Stomach (tissue), 9 donors: ENCODE measurements around the gene DAZAP2. TPM values are rescaled to one million over a fixed set of nuclear protein-coding genes. Genes with fewer than 3 reads are reported as not detected.

Experiments
- DNase-seq, 2 donors: peaks; one replicate each; pipeline versions ENCODE4 v3.0.0 to v3.0.0-alpha.2; 2013 to 2019
- H3K27ac ChIP-seq, 5 donors: fragments of 200-600 bp in 4 of 5; sonication (generic) in 4 of 5; one replicate each; pipeline ENCODE4 v1.5.1; 2013 to 2019; ENCODE audit warnings: mild to moderate bottlenecking in 1 of 5, moderate library complexity in 1 of 5
- H3K27me3 ChIP-seq, 3 donors: fragments of 200-600 bp; sonication (generic); one replicate each; pipeline ENCODE4 v1.5.1; 2017 to 2019; ENCODE audit warnings: mixed run types in 1 of 3
- H3K36me3 ChIP-seq, 4 donors: fragments of 200-600 bp; sonication (generic); 1 replicate in 3 of 4; 2 replicates in 1 of 4; pipeline ENCODE4 v1.5.1; 2016 to 2019
- H3K4me1 ChIP-seq, 4 donors: fragments of 200-600 bp; sonication (generic); one replicate each; pipeline ENCODE4 v1.5.1; 2016 to 2019
- H3K4me3 ChIP-seq, 4 donors: fragments of 200-600 bp; sonication (generic) in 3 of 4; one replicate each; pipeline ENCODE4 v1.5.1; 2016 to 2019; ENCODE audit warnings: mild to moderate bottlenecking in 1 of 4
- H3K9me3 ChIP-seq, 4 donors: fragments of 200-600 bp; sonication (generic); one replicate each; pipeline ENCODE4 v1.5.1; 2016 to 2019
- EP300 ChIP-seq: sonication (generic); formaldehyde crosslinking; IDR thresholded peaks from one replicate; pipeline ENCODE4 v1.6.1; 2017; ENCODE audit warnings: antibody characterized with exemption
- POLR2A ChIP-seq, 4 donors: fragments of 450-650 bp; IDR thresholded peaks; one replicate each; pipeline ENCODE4 v1.6.1; 2016; ENCODE audit warnings: antibody characterized with exemption in 4 of 4, control low read depth in 2 of 4, mild to moderate bottlenecking in 1 of 4, moderate library complexity in 1 of 4
- POLR2AphosphoS5 ChIP-seq, 3 donors: sonication (generic); formaldehyde crosslinking; IDR thresholded peaks; one replicate each; pipeline ENCODE4 v1.6.1; 2016; ENCODE audit warnings: antibody characterized with exemption in 3 of 3
- WGBS, 5 donors: extraction: QIAGEN DNeasy Blood & Tissue Kit in 3 of 5; methylation state at CpG; one replicate each; pipeline versions ENCODE4 v1.1.5 to v1.1.7; 2013 to 2018; 5-methylcytosine and 5-hydroxymethylcytosine counted together
- intact Hi-C: fragments of 100-400 bp; cut with DNase I; formaldehyde crosslinking; loops from one replicate; pipeline ENCODE4 v1.15.1; 2023; ENCODE audit warnings: low total_unique reads
- polyA plus RNA-seq, 3 donors: library from polyadenylated mRNA; stranded (reverse); fragments of 200-250 nt; gene quantifications; one replicate each; pipeline ENCODE4 v1.2.3, GENCODE V29; 2013
- total RNA-seq, 5 donors: library from RNA; depleted of rRNA; stranded (reverse); fragments of >200 nt; gene quantifications; one replicate each; pipeline versions ENCODE4 v1.1.0 to v1.2.3, GENCODE V29; 2014 to 2016
- TF ChIP-seq, protein P1 (sequence below), 7 experiments: fragments of 450-650 bp in 4 of 7; fragments of 200-600 bp in 3 of 7; sonication (generic) in 3 of 7; IDR thresholded peaks; one replicate each; pipeline ENCODE4 v1.5.1; 2016 to 2019; ENCODE audit warnings: antibody characterized with exemption in 7 of 7, control low read depth in 2 of 7, mild to moderate bottlenecking in 1 of 7
- donor health status: healthy with polysubstance abuse.
- donor health status: Bipolar disorder and iron deficiency.
- donor health status: healthy.

The DAZAP2 gene
- total and polyA plus RNA-seq, 8 donors: 37.4 to 547 (median 144) TPM

DNA sequence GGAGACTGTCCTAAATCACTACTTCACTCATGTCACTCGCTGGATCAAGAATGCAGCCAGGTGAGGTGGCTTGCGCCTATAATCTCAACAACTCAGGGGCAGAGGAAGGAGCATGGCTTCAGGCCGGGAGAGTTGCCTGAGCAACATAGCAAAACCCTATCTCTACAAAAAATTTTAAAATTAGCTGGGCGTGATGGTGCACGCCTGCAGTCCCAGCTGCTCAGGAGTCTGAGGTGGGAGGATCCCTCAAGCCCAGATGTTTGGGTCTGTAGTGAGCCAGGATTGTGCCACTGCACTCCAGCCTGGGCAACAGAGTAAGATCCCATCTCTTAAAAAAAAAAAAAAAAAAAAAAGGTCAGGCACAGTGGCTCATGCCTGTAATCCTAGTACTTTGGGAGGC lies 25.7 kb downstream of the DAZAP2 start:
- no peak for TF ChIP-seq POLR2A (IDR thresholded peaks at IDR 0.05)
- TF ChIP-seq, protein P1, sequence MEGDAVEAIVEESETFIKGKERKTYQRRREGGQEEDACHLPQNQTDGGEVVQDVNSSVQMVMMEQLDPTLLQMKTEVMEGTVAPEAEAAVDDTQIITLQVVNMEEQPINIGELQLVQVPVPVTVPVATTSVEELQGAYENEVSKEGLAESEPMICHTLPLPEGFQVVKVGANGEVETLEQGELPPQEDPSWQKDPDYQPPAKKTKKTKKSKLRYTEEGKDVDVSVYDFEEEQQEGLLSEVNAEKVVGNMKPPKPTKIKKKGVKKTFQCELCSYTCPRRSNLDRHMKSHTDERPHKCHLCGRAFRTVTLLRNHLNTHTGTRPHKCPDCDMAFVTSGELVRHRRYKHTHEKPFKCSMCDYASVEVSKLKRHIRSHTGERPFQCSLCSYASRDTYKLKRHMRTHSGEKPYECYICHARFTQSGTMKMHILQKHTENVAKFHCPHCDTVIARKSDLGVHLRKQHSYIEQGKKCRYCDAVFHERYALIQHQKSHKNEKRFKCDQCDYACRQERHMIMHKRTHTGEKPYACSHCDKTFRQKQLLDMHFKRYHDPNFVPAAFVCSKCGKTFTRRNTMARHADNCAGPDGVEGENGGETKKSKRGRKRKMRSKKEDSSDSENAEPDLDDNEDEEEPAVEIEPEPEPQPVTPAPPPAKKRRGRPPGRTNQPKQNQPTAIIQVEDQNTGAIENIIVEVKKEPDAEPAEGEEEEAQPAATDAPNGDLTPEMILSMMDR (IDR thresholded peaks at IDR 0.05): no peak
- no peak for TF ChIP-seq POLR2AphosphoS5 (IDR thresholded peaks at IDR 0.05)
- no peak for TF ChIP-seq EP300
- Histone ChIP-seq H3K4me1 (peaks cover 0 to 34% (median 18%) of the 10 kb centered on the region in 4 donors), H3K36me3 (no peaks in the 10 kb centered on the region), H3K4me3 (no peak overlapping the region), H3K27me3 (no peaks in the 10 kb centered on the region), H3K27ac (no peak overlapping the region), H3K9me3 (no peaks in the 10 kb centered on the region)
- intact Hi-C loops: no loop called here
- DNase-seq: no peak
- 92 to 99% (median 94%) methylated on average over 5 of the region's 5 CpGs for WGBS, 5 donors

DNA sequence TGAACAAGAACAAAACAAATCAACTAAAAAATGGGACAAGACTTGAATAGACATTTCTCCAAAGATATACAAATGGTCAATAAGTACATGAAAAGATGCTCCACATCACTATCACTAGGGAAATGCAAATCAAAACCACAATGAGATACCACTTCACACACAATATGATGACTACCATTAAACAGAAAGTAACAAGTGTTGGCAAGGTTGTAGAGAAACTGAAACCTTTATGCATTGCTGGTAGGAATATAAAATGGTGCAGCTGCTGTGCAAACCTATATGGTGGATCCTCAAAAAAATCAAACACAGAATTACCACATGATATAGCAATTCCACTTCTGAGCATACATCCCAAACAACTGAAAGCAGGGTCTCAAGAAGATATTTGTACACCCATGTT lies 26.4 kb downstream of the DAZAP2 start:
- no peak for DNase-seq
- Histone ChIP-seq H3K36me3 (no peaks in the 10 kb centered on the region), H3K4me3 (no peak overlapping the region), H3K4me1 (peaks cover 0 to 38% (median 23%) of the 10 kb centered on the region in 4 donors), H3K27ac (no peak overlapping the region), H3K9me3 (no peaks in the 10 kb centered on the region), H3K27me3 (no peaks in the 10 kb centered on the region)
- TF ChIP-seq, protein P1 (IDR thresholded peaks at IDR 0.05): no peak
- TF ChIP-seq POLR2AphosphoS5 (IDR thresholded peaks at IDR 0.05) (no peak), EP300 (no peak)
- intact Hi-C loops: no loop called here

DNA sequence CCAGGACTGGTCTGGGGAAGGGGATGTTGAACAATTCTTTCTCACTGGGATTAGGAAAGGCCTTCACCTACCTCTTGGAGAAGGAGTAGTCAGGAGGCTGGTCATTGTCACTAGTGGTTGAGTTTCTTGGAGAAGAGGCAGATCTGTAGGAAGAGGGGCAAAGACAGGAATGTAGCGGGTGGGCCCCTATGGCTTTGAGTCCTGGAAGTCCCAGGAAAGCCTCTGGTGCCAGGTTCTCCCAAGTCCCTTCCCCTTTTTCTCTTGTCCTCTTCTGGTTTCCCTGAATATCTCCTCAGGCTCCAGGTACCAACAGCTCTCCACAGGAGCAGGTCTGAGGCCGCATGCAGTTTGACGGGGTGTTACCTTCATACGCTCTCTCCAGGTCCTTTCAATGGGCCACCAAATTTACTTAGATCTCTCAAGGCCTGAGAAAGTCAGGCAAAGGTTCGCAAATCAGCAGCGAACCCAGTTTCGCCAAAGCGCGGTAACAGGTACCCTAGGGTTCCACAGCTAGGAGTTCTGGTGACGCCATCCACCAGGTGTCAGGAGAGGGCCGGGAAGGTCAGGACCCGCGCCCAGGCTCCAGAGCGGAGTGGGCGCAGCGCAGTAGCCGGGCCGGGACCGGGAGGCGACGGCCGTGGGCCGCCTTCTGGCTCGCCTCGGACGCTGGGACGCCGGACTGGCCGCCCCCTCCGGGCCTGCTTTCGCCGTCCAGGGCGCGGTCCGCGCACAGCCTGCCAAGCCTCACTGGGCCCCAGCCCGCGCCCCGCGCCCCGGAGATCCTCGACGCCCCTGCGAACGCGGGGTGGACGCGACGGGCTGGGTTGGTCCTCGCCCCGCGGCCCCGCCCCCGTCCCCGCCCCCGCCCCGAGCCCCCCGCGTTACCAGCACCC lies 30.8 kb downstream of the DAZAP2 start:
- no peak for TF ChIP-seq EP300
- TF ChIP-seq POLR2AphosphoS5 (IDR thresholded peaks at IDR 0.05): peak in 1 of 3 donors; percentile 5
- TF ChIP-seq POLR2A (IDR thresholded peaks at IDR 0.05): no peak
- TF ChIP-seq, protein P1 (IDR thresholded peaks at IDR 0.05): peak in 4 of 7 experiments; percentile 15 to 49 (median 18)
- intact Hi-C loops: no loop called here
- 5 to 20% (median 9%) methylated on average over 27 to 59 of the region's 59 CpGs for WGBS, 5 donors
- peak overlapping the region; percentile 70 to 82 (median 78) for H3K4me3 ChIP-seq
- H3K27me3 ChIP-seq: peaks cover 0 to 5% (median 0%) of the 10 kb centered on the region in 3 donors
- H3K9me3 ChIP-seq: no peaks in the 10 kb centered on the region
- peaks cover 7 to 45% (median 21%) of the 10 kb centered on the region in 4 donors for H3K4me1 ChIP-seq
- DNase-seq: peak; percentile 69 to 84
- no peaks in the 10 kb centered on the region for H3K36me3 ChIP-seq
- H3K27ac ChIP-seq: peak overlapping the region; percentile 87 to 94 (median 89)

DNA sequence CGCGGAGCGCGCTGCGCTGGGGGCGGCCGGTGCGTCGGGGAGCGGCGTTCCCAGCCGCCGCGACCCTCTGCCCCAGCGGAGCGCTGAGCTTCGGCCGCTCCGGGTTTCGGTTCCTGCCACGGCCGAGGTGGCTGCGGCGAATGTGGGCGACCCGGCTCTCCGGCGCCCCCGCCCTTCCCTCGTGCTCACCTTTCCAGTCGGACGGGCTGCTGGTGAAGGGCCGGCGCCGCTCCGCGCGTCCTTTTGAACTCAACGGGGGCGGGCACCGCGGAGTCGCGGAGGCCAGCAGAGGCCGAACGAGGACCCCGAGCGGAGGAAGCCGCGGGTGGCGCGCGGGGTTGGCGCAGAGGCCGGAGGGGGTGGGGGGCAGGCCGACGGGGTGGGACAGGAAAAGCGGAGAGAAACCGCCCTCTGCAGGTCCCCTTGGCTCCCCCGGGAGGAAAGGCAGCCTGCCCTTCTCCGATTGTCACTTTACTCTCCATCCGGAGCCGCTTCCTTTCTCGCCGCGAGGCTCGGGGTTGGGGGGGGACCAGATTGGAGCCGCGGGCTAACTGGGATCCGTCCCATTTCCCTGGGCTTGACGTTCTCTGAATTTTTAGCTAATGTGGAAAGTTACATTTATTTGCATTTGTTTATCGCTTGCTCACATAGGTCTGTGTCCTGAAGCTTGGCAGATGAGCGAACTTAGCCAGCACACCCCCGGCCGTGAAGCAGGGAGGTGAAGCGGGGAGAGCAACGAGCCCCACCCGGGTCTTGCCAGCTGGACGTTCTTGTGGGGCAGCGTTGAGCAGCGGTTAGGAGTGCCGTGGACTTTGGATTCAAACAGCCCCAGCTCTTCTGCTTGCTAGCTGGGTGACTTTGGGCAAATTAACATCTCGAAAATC lies 31.7 kb downstream of the DAZAP2 start, which contains the start of gene SMAGP:
Gene SMAGP, minus strand, starts transcription at position 349 of the 884 bp plus-strand sequence. CDS start 1,137 bp downstream, outside the sequence.
- intact Hi-C loops: no loop called here
- 0 to 1% (median 0%) methylated on average over 26 to 83 of the region's 83 CpGs for WGBS, 5 donors
- peaks cover 0 to 5% (median 0%) of the 10 kb centered on the region in 3 donors for H3K27me3 ChIP-seq

More for the DNA sequence above, 31.7 kb downstream of the DAZAP2 start, which contains the start of gene SMAGP:
- Histone ChIP-seq H3K36me3 (no peaks in the 10 kb centered on the region), H3K9me3 (no peaks in the 10 kb centered on the region), H3K4me1 (peaks cover 7 to 45% (median 21%) of the 10 kb centered on the region in 4 donors), H3K4me3 (peak within 1 kb of the TSS; percentile 70 to 82 (median 78)), H3K27ac (peak within 1 kb of the TSS; percentile 87 to 94 (median 89))
- DNase-seq: peak; percentile 88 to 93
- TF ChIP-seq POLR2AphosphoS5 (IDR thresholded peaks at IDR 0.05) (peak in 2 of 3 donors; percentile 75 to 83), POLR2A (IDR thresholded peaks at IDR 0.05) (peak in 1 of 4 donors; percentile 10), EP300 (no peak)
- TF ChIP-seq, protein P1 (IDR thresholded peaks at IDR 0.05): no peak
